ENCODE results near the gene TECTA. TPM values are rescaled to one million over a fixed set of nuclear protein-coding genes. Genes with fewer than 3 reads are reported as not detected.

Gene TECTA
- total RNA-seq, 6 experiments from 2014 or later: 0.11 to 0.40 (median 0.16) TPM

GRCh38 chr11:121199516-121199915, 98.5 kb downstream of the TECTA start:
- Mint-ChIP-seq H3K4me3 (no peak overlapping the region), H3K9me3 (no peaks in the 10 kb centered on the region), H3K36me3 (ENCODE audit: low read depth) (no peaks in the 10 kb centered on the region), H3K27ac (no peak overlapping the region), H3K4me1 (ENCODE audit: low read depth) (peaks cover 7% of the 10 kb centered on the region), H3K27me3 (ENCODE audit: insufficient read depth) (peaks cover 13% of the 10 kb centered on the region)
- DNase-seq: no peak
- TF ChIP-seq CTCF (IDR thresholded peaks at IDR 0.05): no peak

- Mint-ChIP-seq H3K27ac (no peak overlapping the region), H3K4me3 (no peak overlapping the region), H3K27me3 (ENCODE audit: insufficient read depth) (peaks cover 6% of the 10 kb centered on the region), H3K36me3 (ENCODE audit: low read depth) (no peaks in the 10 kb centered on the region), H3K9me3 (no peaks in the 10 kb centered on the region), H3K4me1 (ENCODE audit: low read depth) (no peaks in the 10 kb centered on the region)
- DNase-seq: no peak
- no peak for TF ChIP-seq CTCF (IDR thresholded peaks at IDR 0.05)
These were observed 105.8 kb downstream of the TECTA start for GRCh38 chr11:121206810-121207209.

- no peaks in the 10 kb centered on the region for H3K36me3 Mint-ChIP-seq (ENCODE audit: low read depth)
- no peak overlapping the region for H3K27ac Mint-ChIP-seq
- no peaks in the 10 kb centered on the region for H3K9me3 Mint-ChIP-seq
- DNase-seq: no peak
- TF ChIP-seq CTCF (IDR thresholded peaks at IDR 0.05): no peak
- H3K27me3 Mint-ChIP-seq (ENCODE audit: insufficient read depth): peaks cover 6% of the 10 kb centered on the region
- H3K4me3 Mint-ChIP-seq: no peak overlapping the region
- no peaks in the 10 kb centered on the region for H3K4me1 Mint-ChIP-seq (ENCODE audit: low read depth)
These were observed 106.6 kb downstream of the TECTA start for GRCh38 chr11:121207485-121208115.

- H3K9me3 Mint-ChIP-seq: no peaks in the 10 kb centered on the region
- no peak overlapping the region for H3K4me3 Mint-ChIP-seq
- no peaks in the 10 kb centered on the region for H3K36me3 Mint-ChIP-seq (ENCODE audit: low read depth)
- H3K27me3 Mint-ChIP-seq (ENCODE audit: insufficient read depth): peaks cover 8% of the 10 kb centered on the region
- TF ChIP-seq CTCF (IDR thresholded peaks at IDR 0.05): no peak
- no peak for DNase-seq
- no peak overlapping the region for H3K27ac Mint-ChIP-seq
- no peaks in the 10 kb centered on the region for H3K4me1 Mint-ChIP-seq (ENCODE audit: low read depth)
These were observed 109.5 kb downstream of the TECTA start for GRCh38 chr11:121210445-121211080.

GRCh38 chr11:121211626-121212025, 110.6 kb downstream of the TECTA start:
- Mint-ChIP-seq H3K4me1 (ENCODE audit: low read depth) (no peaks in the 10 kb centered on the region), H3K4me3 (no peak overlapping the region), H3K36me3 (ENCODE audit: low read depth) (no peaks in the 10 kb centered on the region), H3K27ac (no peak overlapping the region), H3K9me3 (no peaks in the 10 kb centered on the region), H3K27me3 (ENCODE audit: insufficient read depth) (peaks cover 9% of the 10 kb centered on the region)
- no peak for TF ChIP-seq CTCF (IDR thresholded peaks at IDR 0.05)
- DNase-seq: no peak

All from HFFc6 (cell line).